Neural crest cell (in vitro differentiated cells): ENCODE results near the gene NLE1. TPM values are rescaled to one million over a fixed set of nuclear protein-coding genes. Genes with fewer than 3 reads are reported as not detected.
"Not testable (repeated sequence)": the region's sequence is repeated elsewhere in the genome, so short reads cannot be mapped to it uniquely, and the experiment has no call there.

Experiments
- DNase-seq: peaks from one replicate; pipeline ENCODE4 v3.0.0; 2021; ENCODE audit warnings: low read depth, mixed read lengths, low spot score
- H3K27ac Mint-ChIP-seq: one replicate; pipeline ENCODE4 v1.8.0; 2021; ENCODE audit warnings: mild to moderate bottlenecking, mixed read lengths; ENCODE audit not compliant: unreplicated experiment
- H3K27me3 Mint-ChIP-seq: 2 replicates; pipeline ENCODE4 v1.8.0; 2021; ENCODE audit warnings: low read depth, mild to moderate bottlenecking, mixed read lengths
- H3K36me3 Mint-ChIP-seq: 2 replicates; pipeline ENCODE4 v1.8.0; 2021; ENCODE audit warnings: low read depth, mild to moderate bottlenecking, mixed read lengths
- H3K4me1 Mint-ChIP-seq: 2 replicates; pipeline ENCODE4 v1.8.0; 2021; ENCODE audit warnings: mixed read lengths
- H3K4me3 Mint-ChIP-seq: one replicate; pipeline ENCODE4 v1.8.0; 2021; ENCODE audit warnings: mild to moderate bottlenecking, mixed read lengths
- H3K9me3 Mint-ChIP-seq: 2 replicates; pipeline ENCODE4 v1.8.0; 2021; ENCODE audit warnings: mixed read lengths
- CTCF ChIP-seq: fragments of 200-600 bp; sonication (generic); conservative IDR thresholded peaks from 2 replicates; pipeline ENCODE4 v1.5.0; 2021; ENCODE audit warnings: antibody characterized with exemption, mild to moderate bottlenecking
- total RNA-seq: library from RNA; stranded (reverse); gene quantifications from 2 replicates; pipeline ENCODE4 v1.2.1, GENCODE V29; 2021

NLE1 gene
- total RNA-seq, 1 donor from 2014 or later: 35.8 TPM

GRCh38 chr17:35152421-35153140, 10.5 kb upstream of the NLE1 start:
- no peak for TF ChIP-seq CTCF
- no peak for DNase-seq
- H3K9me3 Mint-ChIP-seq: no peaks in the 10 kb centered on the region
- H3K36me3 Mint-ChIP-seq: no peaks in the 10 kb centered on the region
- H3K27me3 Mint-ChIP-seq: peaks cover 2% of the 10 kb centered on the region
- no peak overlapping the region for H3K4me3 Mint-ChIP-seq
- H3K4me1 Mint-ChIP-seq: no peaks in the 10 kb centered on the region
- no peak overlapping the region for H3K27ac Mint-ChIP-seq

GRCh38 chr17:35151080-35151479, 9.0 kb upstream of the NLE1 start:
- H3K4me3 Mint-ChIP-seq, H3K27ac Mint-ChIP-seq, H3K36me3 Mint-ChIP-seq, H3K9me3 Mint-ChIP-seq, H3K27me3 Mint-ChIP-seq, DNase-seq, H3K4me1 Mint-ChIP-seq: not testable (repeated sequence)

- TF ChIP-seq CTCF: no peak
- no peaks in the 10 kb centered on the region for H3K9me3 Mint-ChIP-seq
- H3K4me3 Mint-ChIP-seq: no peak overlapping the region
- H3K27ac Mint-ChIP-seq: no peak overlapping the region
- no peaks in the 10 kb centered on the region for H3K36me3 Mint-ChIP-seq
- DNase-seq: no peak
- H3K27me3 Mint-ChIP-seq: peaks cover 2% of the 10 kb centered on the region
- no peaks in the 10 kb centered on the region for H3K4me1 Mint-ChIP-seq
Observed at GRCh38 chr17:35149941-35150340, 7.8 kb upstream of the NLE1 start.

GRCh38 chr17:35148144-35148543, 6.0 kb upstream of the NLE1 start:
- Mint-ChIP-seq H3K36me3 (no peaks in the 10 kb centered on the region), H3K4me3 (no peak overlapping the region), H3K4me1 (no peaks in the 10 kb centered on the region), H3K27ac (no peak overlapping the region), H3K9me3 (no peaks in the 10 kb centered on the region), H3K27me3 (peaks cover 4% of the 10 kb centered on the region)
- no peak for DNase-seq
- no peak for TF ChIP-seq CTCF

GRCh38 chr17:35147375-35147905, 5.3 kb upstream of the NLE1 start, which contains the start of gene UNC45B:
Gene UNC45B, plus strand, starts transcription at chr17:35147817. Its CDS starts 447 bp downstream, at chr17:35148264.
- no peak within 1 kb of the TSS for H3K4me3 Mint-ChIP-seq
- H3K4me1 Mint-ChIP-seq: no peaks in the 10 kb centered on the region

More at GRCh38 chr17:35147375-35147905, 5.3 kb upstream of the NLE1 start, which contains the start of gene UNC45B:
- H3K9me3 Mint-ChIP-seq: no peaks in the 10 kb centered on the region
- H3K36me3 Mint-ChIP-seq: no peaks in the 10 kb centered on the region
- DNase-seq: no peak
- H3K27ac Mint-ChIP-seq: peak within 1 kb of the TSS; percentile 29
- H3K27me3 Mint-ChIP-seq: peaks cover 4% of the 10 kb centered on the region
- no peak for TF ChIP-seq CTCF
